Measurements from ENCODE around the gene RBFA.

The RBFA gene, protein sequence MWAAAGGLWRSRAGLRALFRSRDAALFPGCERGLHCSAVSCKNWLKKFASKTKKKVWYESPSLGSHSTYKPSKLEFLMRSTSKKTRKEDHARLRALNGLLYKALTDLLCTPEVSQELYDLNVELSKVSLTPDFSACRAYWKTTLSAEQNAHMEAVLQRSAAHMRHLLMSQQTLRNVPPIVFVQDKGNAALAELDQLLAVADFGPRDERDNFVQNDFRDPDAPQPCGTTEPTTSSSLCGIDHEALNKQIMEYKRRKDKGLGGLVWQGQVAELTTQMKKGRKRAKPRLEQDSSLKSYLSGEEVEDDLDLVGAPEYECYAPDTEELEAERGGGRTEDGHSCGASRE

DNA sequence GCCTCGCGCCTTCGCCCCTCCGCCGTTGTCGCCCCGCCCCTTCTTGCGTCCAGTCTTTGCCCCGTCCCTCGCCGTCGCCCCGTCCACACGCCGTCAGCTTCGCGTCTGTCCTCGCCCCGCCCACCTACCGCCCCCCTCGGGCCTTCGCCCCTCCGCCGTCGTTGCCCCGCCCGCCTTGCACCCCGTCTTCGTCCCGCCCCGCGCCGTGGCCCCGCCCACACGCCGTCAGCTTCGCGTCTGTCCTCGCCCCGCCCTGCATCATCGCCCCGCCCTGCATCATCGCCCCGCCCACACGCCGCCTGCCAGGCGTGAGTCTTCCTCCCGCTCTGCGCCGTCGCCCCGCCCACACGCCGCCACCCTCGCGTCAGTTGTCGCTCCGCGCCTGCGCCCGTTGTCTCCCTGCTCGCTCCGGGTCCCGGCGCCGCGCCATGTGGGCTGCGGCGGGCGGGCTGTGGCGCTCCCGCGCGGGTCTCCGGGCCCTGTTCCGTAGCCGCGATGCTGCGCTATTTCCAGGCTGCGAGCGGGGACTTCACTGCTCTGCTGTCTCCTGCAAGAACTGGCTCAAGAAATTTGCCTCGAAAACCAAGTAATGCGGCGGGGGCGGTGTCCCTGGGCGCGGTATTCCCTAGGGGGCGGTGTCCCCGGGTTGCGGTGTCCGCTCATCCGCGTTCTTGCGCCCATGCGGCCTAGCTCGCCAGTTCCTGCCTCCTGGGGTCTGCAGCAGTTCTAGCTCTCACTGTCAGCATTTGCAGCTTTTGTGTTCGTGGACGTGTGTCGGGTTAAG, at the start of gene RBFA:
TSS of gene RBFA (plus strand) at position 367 of the 784 bp plus-strand sequence. CDS start at position 429, 62 bp downstream.
- DNase-seq (ENCODE audit: extremely low read depth, low read depth) = no peak
- peak within 1 kb of the TSS; percentile 86 for H3K4me3 ChIP-seq (replicated peaks; ENCODE audit: low read depth, low read length)
- TF ChIP-seq, protein P1, sequence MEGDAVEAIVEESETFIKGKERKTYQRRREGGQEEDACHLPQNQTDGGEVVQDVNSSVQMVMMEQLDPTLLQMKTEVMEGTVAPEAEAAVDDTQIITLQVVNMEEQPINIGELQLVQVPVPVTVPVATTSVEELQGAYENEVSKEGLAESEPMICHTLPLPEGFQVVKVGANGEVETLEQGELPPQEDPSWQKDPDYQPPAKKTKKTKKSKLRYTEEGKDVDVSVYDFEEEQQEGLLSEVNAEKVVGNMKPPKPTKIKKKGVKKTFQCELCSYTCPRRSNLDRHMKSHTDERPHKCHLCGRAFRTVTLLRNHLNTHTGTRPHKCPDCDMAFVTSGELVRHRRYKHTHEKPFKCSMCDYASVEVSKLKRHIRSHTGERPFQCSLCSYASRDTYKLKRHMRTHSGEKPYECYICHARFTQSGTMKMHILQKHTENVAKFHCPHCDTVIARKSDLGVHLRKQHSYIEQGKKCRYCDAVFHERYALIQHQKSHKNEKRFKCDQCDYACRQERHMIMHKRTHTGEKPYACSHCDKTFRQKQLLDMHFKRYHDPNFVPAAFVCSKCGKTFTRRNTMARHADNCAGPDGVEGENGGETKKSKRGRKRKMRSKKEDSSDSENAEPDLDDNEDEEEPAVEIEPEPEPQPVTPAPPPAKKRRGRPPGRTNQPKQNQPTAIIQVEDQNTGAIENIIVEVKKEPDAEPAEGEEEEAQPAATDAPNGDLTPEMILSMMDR (IDR thresholded peaks at IDR 0.05; ENCODE audit: low read depth, low read length, missing control alignments) = peak; percentile 39

DNA sequence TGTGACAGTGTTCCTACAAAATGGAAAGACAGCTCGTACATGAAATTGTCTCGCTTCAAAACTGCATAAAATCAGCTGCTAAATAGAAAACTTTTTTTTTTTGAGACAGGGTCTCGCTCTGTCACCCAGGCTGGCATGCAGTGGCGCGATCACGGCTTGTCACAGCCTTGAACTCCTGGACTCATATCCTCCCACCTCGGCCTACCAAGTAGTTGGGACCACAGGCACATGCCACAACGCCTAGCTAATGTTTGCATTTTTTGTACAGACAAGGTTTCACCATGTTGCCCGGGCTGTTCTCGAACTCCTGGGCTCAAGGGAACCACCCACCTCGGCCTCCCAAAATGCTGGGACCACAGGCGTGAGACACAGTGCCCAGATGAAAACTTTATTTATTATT, 49.1 kb upstream of the RBFA start:
- TF ChIP-seq, protein P1 (IDR thresholded peaks at IDR 0.05; ENCODE audit: low read depth, low read length, missing control alignments) = no peak
- no peak overlapping the region for H3K4me3 ChIP-seq (replicated peaks; ENCODE audit: low read depth, low read length)
- no peak for DNase-seq (ENCODE audit: extremely low read depth, low read depth)

DNA sequence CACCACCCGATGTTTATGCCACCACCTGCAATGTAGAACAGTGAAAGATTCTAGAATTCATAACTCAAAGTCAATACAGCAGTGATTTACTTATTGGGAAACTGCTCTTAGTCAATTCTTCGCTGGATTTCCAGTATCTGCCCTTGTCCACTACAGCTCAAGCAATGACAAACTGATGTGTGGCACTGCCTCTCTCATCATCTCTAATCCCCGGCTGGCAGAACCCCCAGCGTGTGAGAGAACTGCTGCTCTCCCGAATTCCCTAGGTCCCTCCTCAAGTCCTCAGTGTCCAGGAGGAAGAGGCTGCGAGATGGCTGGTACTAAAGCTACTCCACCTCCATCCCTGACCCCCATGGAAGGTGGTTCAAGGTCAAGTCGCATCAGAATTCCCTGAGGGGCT, 47.5 kb upstream of the RBFA start:
- TF ChIP-seq, protein P1 (IDR thresholded peaks at IDR 0.05; ENCODE audit: low read depth, low read length, missing control alignments) = no peak
- no peak for DNase-seq (ENCODE audit: extremely low read depth, low read depth)
- peak overlapping the region; percentile 93 for H3K4me3 ChIP-seq (replicated peaks; ENCODE audit: low read depth, low read length)

DNA sequence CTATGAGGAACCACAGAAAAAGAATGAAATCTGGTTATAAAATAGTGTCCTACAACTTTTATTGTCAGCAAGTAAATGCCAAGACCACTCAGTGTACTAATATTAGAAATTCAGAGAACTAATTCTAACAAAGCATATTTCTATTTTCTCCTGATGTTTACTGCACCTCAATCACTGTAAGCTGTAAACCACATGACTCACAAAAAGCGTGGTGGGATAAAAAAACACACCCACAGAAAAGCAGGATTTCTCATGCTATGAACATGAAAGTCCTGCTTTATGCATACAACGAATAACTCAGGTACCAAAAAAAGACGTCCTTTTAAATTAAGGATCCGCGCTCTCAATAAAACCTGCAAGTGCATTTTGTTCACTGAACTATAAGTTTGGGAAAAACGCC, 46.7 kb upstream of the RBFA start:
- no peak for DNase-seq (ENCODE audit: extremely low read depth, low read depth)
- TF ChIP-seq, protein P1 (IDR thresholded peaks at IDR 0.05; ENCODE audit: low read depth, low read length, missing control alignments) = no peak
- H3K4me3 ChIP-seq (replicated peaks; ENCODE audit: low read depth, low read length) = peak overlapping the region; percentile 93

DNA sequence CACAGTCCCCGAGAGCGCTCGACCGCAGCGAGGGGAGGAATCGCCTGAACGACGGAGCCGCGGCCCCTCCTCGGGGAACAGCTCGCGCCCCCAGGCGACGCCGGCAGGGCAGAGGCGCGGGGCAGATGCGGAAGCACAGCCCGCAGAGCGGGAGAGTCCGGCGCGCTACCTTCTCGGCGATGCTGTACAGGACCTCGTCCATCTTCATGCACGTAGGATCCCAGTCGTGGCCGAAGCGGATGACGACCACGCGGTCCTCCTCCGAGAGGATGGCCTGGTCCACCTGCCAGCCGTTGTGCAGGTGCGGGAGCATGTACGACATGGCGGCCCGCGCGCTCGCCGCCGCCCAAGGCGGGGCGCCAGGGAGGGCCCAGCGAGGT, 46.2 kb upstream of the RBFA start:
- TF ChIP-seq, protein P1 (IDR thresholded peaks at IDR 0.05; ENCODE audit: low read depth, low read length, missing control alignments) = no peak
- DNase-seq (ENCODE audit: extremely low read depth, low read depth) = no peak
- peak overlapping the region; percentile 93 for H3K4me3 ChIP-seq (replicated peaks; ENCODE audit: low read depth, low read length)

DNA sequence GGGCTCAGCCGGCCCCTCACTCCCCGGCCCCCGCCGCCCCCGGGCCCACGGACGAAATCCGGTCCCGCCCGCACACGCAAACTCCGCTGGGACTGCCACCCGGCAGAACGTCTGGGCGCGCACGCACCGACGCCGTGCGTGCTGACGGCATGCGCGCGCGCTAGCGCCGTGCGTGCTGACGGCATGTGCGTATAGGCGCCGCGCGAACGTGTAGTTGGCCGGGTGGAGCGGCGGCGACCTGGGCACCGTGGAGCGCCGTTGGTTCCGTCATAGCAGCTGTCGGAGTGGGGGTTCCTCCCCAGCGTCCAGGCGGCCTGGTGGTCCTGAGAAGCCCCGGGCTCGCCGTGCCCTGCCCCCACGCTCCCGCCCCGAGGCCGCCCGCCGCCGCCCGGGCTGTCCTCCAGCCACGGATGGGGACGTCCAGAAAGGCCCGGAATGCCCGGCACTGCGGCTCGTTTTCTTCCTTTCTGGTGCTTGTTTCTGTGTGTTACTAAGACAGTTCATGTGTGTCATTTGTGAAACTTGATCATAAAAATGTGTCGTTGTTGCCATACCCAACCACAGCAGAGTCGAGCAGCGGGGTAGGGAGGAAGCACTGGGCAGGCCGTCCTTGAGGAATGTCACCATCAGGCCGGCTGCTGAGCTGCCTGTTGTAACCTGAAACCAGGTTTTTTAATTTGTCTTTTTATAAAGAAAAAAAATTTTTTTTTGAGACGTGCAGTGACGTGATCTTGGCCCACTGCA, 45.6 kb upstream of the RBFA start, which contains the start of gene TXNL4A:
TSS of gene TXNL4A (minus strand) at position 113 of the 744 bp plus-strand sequence. CDS start 171 bp downstream, outside the sequence.
- H3K4me3 ChIP-seq (replicated peaks; ENCODE audit: low read depth, low read length) = peak within 1 kb of the TSS; percentile 93
- peak; percentile 42 for DNase-seq (ENCODE audit: extremely low read depth, low read depth)
- TF ChIP-seq, protein P1 (IDR thresholded peaks at IDR 0.05; ENCODE audit: low read depth, low read length, missing control alignments) = no peak

Data from HFF-Myc (cell line).